Panc1 (cell line): ENCODE data around the gene SEC11A.

Experiments
- SIN3A ChIP-seq: IDR thresholded peaks from 2 replicates; pipeline ENCODE4 v1.6.1; 2012; ENCODE audit warnings: low read depth, mild to moderate bottlenecking, low read length, moderate library complexity, borderline replicate concordance; ENCODE audit not compliant: insufficient read depth
- TF ChIP-seq, protein P1 (sequence below): fragments of 450-650 bp; IDR thresholded peaks from 2 replicates; pipeline ENCODE4 v1.5.1; 2017; ENCODE audit warnings: mild to moderate bottlenecking
- TF ChIP-seq, protein P2 (sequence below), 2 experiments: IDR thresholded peaks; 2 replicates each; pipeline ENCODE4 v1.6.1; 2011 to 2012; ENCODE audit warnings: low read depth in 2 of 2, control low read depth in 1 of 2, low read length in 1 of 2, mild to moderate bottlenecking in 1 of 2, moderate library complexity in 1 of 2; ENCODE audit not compliant: insufficient read depth in 1 of 2

DNA sequence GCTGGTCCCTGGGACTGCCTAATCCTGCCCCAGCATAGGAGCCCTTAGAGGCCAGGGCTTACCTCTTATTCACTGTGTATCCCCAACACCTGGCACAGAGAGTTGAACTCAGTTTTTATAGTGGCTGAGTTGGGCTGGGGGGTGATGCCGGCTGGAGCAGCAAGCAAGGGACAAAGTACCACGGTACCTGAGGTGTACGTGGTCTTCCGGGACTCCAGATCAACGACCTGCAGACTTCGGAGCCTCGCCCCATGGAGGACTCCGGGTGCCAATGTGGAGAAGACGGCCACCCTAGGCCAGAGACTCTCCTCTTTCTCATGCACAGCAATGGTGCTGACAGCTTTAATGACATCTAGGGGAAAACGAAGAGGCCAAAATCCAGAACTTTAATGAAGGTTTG lies 69.9 kb downstream of the SEC11A start:
- TF ChIP-seq, protein P1, sequence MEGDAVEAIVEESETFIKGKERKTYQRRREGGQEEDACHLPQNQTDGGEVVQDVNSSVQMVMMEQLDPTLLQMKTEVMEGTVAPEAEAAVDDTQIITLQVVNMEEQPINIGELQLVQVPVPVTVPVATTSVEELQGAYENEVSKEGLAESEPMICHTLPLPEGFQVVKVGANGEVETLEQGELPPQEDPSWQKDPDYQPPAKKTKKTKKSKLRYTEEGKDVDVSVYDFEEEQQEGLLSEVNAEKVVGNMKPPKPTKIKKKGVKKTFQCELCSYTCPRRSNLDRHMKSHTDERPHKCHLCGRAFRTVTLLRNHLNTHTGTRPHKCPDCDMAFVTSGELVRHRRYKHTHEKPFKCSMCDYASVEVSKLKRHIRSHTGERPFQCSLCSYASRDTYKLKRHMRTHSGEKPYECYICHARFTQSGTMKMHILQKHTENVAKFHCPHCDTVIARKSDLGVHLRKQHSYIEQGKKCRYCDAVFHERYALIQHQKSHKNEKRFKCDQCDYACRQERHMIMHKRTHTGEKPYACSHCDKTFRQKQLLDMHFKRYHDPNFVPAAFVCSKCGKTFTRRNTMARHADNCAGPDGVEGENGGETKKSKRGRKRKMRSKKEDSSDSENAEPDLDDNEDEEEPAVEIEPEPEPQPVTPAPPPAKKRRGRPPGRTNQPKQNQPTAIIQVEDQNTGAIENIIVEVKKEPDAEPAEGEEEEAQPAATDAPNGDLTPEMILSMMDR: no peak
- no peak for TF ChIP-seq SIN3A
- TF ChIP-seq, protein P2, sequence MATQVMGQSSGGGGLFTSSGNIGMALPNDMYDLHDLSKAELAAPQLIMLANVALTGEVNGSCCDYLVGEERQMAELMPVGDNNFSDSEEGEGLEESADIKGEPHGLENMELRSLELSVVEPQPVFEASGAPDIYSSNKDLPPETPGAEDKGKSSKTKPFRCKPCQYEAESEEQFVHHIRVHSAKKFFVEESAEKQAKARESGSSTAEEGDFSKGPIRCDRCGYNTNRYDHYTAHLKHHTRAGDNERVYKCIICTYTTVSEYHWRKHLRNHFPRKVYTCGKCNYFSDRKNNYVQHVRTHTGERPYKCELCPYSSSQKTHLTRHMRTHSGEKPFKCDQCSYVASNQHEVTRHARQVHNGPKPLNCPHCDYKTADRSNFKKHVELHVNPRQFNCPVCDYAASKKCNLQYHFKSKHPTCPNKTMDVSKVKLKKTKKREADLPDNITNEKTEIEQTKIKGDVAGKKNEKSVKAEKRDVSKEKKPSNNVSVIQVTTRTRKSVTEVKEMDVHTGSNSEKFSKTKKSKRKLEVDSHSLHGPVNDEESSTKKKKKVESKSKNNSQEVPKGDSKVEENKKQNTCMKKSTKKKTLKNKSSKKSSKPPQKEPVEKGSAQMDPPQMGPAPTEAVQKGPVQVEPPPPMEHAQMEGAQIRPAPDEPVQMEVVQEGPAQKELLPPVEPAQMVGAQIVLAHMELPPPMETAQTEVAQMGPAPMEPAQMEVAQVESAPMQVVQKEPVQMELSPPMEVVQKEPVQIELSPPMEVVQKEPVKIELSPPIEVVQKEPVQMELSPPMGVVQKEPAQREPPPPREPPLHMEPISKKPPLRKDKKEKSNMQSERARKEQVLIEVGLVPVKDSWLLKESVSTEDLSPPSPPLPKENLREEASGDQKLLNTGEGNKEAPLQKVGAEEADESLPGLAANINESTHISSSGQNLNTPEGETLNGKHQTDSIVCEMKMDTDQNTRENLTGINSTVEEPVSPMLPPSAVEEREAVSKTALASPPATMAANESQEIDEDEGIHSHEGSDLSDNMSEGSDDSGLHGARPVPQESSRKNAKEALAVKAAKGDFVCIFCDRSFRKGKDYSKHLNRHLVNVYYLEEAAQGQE (IDR thresholded peaks at IDR 0.05; ENCODE audit: insufficient read depth in 1 of 2, low read depth in 2 of 2, low read length in 1 of 2): no peak
